HL-60 (cell line): ENCODE measurements around the gene WDR17.

Source experiments
- DNase-seq, 2 experiments: peaks; one replicate each; pipeline ENCODE4 v3.0.0-alpha.2; 2010 to 2020; ENCODE audit warnings: low read depth in 1 of 2, low spot score in 1 of 2
- H3K27ac ChIP-seq: fragments of 250-450 bp; sonication (Bioruptor Pico); replicated peaks from 2 replicates; pipeline ENCODE4 v1.5.1; 2020; ENCODE audit warnings: mild to moderate bottlenecking, moderate library complexity
- H3K27me3 ChIP-seq: fragments of 250-450 bp; sonication (Bioruptor Pico); 2 replicates; pipeline ENCODE4 v1.5.1; 2021; ENCODE audit warnings: mild to moderate bottlenecking, moderate library complexity; ENCODE audit not compliant: insufficient read depth, poor library complexity, severe bottlenecking
- H3K4me3 ChIP-seq: replicated peaks from 2 replicates; pipeline ENCODE4 v1.5.1; 2011; ENCODE audit warnings: mild to moderate bottlenecking, control low read depth, low read length; ENCODE audit not compliant: insufficient read depth
- CTCF ChIP-seq: IDR thresholded peaks from one replicate; pipeline ENCODE4 v1.5.1; 2011; ENCODE audit warnings: low read length, control low read depth, inconsistent platforms; ENCODE audit not compliant: insufficient read depth
- GABPA ChIP-seq: IDR thresholded peaks from 2 replicates; pipeline ENCODE4 v1.6.1; 2012; ENCODE audit warnings: low read depth
- POLR2AphosphoS5 ChIP-seq: IDR thresholded peaks from 2 replicates; pipeline ENCODE4 v1.6.1; 2012; ENCODE audit warnings: low read depth
- REST ChIP-seq: IDR thresholded peaks from 2 replicates; pipeline ENCODE4 v1.6.1; 2012; ENCODE audit warnings: low read depth; ENCODE audit not compliant: insufficient replicate concordance
- SPI1 ChIP-seq: IDR thresholded peaks from 2 replicates; pipeline ENCODE4 v1.6.1; 2012; ENCODE audit warnings: low read depth, mild to moderate bottlenecking, borderline replicate concordance

WDR17 gene

GRCh38 chr4:176107695-176108094 lies 42.1 kb downstream of the WDR17 start:
- TF ChIP-seq GABPA (no peak), POLR2AphosphoS5 (no peak), SPI1 (no peak), REST (no peak), CTCF (no peak)
- Histone ChIP-seq H3K4me3 (no peak overlapping the region), H3K27ac (no peak overlapping the region), H3K27me3 (no peaks in the 10 kb centered on the region)
- no peak for DNase-seq

GRCh38 chr4:176123710-176124407 lies 58.2 kb downstream of the WDR17 start:
- Histone ChIP-seq H3K27me3 (no peaks in the 10 kb centered on the region), H3K4me3 (no peak overlapping the region), H3K27ac (no peak overlapping the region)
- no peak for TF ChIP-seq POLR2AphosphoS5
- no peak for TF ChIP-seq REST
- TF ChIP-seq CTCF = no peak
- no peak for TF ChIP-seq SPI1
- no peak for TF ChIP-seq GABPA
- peak in 1 of 2 experiments; percentile 2 for DNase-seq

- Histone ChIP-seq H3K27me3 (no peaks in the 10 kb centered on the region), H3K4me3 (no peak overlapping the region), H3K27ac (no peak overlapping the region)
- TF ChIP-seq SPI1 (no peak), POLR2AphosphoS5 (no peak), GABPA (no peak), REST (no peak), CTCF (no peak)
- no peak for DNase-seq
Observed at GRCh38 chr4:176125063-176125462, 59.4 kb downstream of the WDR17 start.
